ENCODE results near the gene TLCD3B. TPM values are rescaled to one million over a fixed set of nuclear protein-coding genes. Genes with fewer than 3 reads are reported as not detected.

TLCD3B gene
- total RNA-seq, 1 donor from 2014 or later, result not detected

DNA sequence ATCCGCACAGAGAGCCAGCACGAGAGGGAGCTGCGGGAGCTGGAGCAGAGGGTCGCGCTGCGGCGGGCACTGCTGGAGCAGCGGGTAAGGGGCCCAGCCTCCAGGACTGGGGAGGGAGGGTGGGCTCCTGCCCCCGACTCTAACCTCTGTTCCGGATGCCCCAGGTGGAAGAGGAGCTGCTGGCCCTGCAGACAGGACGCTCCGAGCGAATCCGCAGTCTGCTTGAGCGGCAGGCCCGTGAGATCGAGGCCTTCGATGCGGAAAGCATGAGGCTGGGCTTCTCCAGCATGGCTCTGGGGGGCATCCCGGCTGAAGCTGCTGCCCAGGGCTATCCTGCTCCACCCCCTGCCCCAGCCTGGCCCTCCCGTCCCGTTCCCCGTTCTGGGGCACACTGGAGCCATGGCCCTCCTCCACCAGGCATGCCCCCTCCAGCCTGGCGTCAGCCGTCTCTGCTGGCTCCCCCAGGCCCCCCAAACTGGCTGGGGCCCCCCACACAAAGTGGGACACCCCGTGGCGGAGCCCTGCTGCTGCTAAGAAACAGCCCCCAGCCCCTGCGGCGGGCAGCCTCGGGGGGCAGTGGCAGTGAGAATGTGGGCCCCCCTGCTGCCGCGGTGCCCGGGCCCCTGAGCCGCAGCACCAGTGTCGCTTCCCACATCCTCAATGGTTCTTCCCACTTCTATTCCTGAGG is 40.0 kb downstream of the TLCD3B start:
- DNase-seq (ENCODE audit: low spot score), result no peak

- no peak for DNase-seq (ENCODE audit: low spot score)
Observed at GRCh38 chr16:29990034-29990433, 41.0 kb downstream of the TLCD3B start.

- DNase-seq (ENCODE audit: low spot score), result peak; percentile 33
Observed at GRCh38 chr16:29989111-29989858, 41.8 kb downstream of the TLCD3B start.

- DNase-seq (ENCODE audit: low spot score), result no peak
Observed at GRCh38 chr16:29988346-29989075, 42.6 kb downstream of the TLCD3B start.

GRCh38 chr16:29987371-29988085 is 43.5 kb downstream of the TLCD3B start:
- DNase-seq (ENCODE audit: low spot score), result no peak

- DNase-seq (ENCODE audit: low spot score), result no peak
Observed at GRCh38 chr16:29986931-29987330, 44.1 kb downstream of the TLCD3B start.

- no peak for DNase-seq (ENCODE audit: low spot score)
Observed at GRCh38 chr16:29986231-29986630, 44.8 kb downstream of the TLCD3B start.

DNA sequence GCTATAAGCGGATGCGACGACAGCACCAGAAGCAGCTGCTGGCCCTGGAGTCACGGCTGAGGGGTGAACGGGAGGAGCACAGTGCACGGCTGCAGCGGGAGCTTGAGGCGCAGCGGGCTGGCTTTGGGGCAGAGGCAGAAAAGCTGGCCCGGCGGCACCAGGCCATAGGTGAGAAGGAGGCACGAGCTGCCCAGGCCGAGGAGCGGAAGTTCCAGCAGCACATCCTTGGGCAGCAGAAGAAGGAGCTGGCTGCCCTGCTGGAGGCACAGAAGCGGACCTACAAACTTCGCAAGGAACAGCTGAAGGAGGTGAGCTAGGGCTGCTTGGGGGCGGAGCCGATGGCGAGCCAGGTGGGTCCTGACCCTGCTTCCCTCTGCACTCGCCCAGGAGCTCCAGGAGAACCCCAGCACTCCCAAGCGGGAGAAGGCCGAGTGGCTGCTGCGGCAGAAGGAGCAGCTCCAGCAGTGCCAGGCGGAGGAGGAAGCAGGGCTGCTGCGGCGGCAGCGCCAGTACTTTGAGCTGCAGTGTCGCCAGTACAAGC is 45.7 kb downstream of the TLCD3B start:
- no peak for DNase-seq (ENCODE audit: low spot score)

- DNase-seq (ENCODE audit: low spot score), result no peak
Observed at GRCh38 chr16:29984764-29985147, 46.3 kb downstream of the TLCD3B start.

DNA sequence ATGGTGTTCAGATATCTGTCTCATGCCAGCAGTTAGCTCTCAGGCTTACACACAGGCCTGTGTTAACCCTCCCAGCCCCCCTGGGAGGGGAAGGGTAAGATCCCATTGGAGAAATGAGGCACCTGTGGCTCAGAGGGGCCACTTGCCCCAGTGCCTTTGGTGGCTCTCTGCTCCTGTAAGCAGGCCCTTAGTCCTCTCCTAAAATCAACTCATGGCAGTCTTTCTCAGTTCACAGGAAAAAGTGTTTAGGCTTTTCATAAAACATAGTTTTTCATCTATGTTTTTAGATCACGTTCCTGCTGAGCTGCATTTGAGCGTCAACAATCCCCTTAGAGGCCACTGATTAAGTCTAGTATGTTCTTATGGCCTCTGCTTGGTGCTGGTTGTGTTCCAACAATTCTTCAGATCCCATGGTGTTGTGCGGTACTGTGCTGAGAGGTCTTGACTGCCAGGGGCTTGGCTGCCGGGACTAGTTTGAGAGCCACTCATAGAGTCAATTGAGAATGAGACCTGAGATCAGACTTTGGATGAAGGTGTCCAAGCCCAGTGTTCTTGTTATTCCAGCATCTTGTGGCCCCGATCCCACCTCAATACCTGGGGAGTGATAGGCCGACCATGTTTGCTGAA is 46.8 kb downstream of the TLCD3B start:
- DNase-seq (ENCODE audit: low spot score), result no peak

DNA sequence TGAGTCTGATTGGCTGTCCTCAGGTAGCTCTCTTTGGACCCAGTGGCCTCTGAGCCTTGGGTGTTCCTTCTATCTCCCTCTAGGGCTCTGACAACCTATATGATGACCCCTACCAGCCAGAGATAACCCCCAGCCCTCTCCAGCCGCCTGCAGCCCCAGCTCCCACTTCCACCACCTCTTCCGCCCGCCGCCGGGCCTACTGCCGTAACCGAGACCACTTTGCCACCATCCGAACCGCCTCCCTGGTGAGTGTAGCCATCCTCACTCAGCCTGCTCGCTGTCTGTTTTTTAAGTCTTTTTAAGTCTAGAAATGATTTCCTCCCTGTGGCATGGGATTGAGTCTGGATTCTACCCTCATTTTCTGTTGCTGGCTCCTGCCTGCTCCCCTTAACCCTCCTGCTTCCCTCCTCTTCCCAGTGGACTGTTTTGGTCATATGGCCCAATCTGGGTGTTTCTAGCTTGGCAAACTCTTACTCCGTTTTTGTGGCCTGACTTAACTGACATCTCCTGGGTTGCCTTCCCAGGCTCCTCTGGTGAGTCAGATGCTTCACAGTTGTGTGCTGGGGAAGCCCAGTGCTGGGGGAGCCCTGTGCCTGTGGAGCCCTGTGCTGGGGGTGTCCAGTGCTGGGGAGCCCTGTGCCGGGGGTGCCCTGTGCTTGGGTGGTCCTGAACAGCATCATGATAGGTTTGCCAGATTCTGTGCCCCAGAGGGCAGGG is 47.5 kb downstream of the TLCD3B start:
- DNase-seq (ENCODE audit: low spot score), result no peak

DNA sequence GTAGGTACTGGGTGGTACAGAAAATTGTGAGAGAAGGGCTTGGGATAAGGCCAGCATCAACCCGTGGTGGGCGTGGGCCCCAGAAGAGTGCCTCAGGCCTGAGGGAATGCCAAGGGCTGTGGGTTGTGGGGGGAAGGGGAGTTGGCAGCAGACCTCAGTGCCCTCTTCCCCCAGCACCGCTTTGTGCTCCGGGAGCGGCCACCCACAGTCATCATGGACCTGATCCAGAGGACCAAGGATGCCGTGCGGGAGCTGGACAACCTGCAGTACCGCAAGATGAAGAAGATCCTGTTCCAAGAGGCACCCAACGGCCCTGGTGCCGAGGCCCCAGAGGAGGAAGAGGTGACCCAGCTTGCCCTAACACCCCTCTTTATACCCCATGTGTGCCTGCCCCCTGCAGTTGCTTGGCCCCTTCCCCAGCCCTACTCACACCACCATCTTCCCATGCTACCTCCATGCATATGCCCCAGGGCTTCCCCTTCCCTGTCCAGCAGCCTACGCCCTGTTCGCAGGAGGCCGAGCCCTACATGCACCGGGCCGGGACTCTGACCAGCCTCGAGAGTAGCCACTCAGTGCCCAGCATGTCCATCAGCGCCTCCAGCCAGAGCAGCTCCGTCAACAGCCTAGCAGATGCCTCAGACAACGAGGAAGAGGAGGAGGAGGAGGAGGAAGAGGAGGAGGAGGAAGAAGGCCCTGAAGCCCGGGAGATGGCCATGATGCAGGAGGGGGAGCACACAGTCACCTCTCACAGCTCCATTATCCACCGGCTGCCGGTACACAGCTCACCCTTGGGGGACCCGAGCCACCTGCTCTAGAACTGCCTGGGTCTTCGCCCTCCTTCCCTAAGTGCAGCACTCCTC is 48.3 kb downstream of the TLCD3B start:
- no peak for DNase-seq (ENCODE audit: low spot score)

- no peak for DNase-seq (ENCODE audit: low spot score)
Observed at GRCh38 chr16:29978564-29979270, 52.4 kb downstream of the TLCD3B start.

GRCh38 chr16:29978081-29978480 is 53.0 kb downstream of the TLCD3B start:
- DNase-seq (ENCODE audit: low spot score), result no peak

DNA sequence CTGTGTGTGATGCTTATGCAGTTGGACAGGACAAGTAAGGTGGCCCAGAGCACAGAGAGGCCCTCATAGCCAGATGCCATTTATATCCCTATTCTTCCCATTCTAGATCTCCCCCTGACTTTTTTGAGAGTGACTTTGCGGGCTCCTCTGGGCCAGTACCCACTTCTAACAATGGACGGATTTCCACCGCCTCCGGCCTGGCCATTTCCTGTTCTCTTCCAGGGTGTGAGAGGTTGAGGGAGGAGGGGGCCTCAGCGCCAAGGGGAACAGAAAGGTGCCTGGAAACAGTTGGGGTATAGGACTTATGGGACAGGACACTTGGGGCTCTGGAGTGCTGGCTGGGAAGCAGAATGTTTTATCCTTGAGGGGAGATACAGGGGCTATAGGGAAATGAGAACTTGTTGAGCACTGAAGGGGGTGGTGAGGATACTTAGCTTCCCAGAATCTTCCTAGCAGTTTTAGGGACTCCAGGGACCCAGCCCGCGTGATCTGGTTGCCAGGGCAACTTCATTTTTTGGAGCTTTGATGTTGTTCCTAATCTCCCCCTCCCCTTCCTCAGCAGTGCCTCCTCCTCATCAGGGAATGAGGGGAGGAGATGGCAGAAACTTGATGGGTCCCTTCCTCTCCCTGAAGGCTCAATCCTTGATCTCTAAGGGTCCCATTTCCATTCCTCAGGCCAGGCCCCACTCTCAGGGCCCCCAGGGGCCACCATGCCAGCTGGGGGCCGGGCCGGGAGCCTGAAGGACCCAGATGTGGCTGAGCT is 53.8 kb downstream of the TLCD3B start:
- DNase-seq (ENCODE audit: low spot score), result no peak

GRCh38 chr16:29975811-29976511 is 55.1 kb downstream of the TLCD3B start:
- DNase-seq (ENCODE audit: low spot score), result no peak

- DNase-seq (ENCODE audit: low spot score), result no peak
Observed at GRCh38 chr16:29975134-29975538, 55.9 kb downstream of the TLCD3B start.
